ENCODE measurements around the gene ADK.

DNA sequence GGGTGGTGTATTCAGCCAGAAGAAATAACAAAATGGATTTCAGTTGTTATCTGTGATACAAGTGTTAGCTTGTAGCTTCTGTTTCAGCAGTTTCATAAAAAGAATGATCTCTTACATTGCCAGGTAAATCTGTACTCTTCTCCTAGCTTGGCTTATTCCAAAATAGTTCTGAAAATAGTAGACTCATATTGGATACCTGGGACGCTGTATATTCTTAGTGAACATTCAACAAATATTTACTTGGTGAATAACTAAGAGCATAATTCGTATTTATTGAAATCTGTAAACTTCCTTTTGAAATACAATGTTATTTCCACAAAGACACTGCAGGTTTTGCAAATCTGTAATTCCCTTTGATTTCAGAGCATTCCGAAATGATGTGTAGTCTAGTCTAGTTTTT, 249.2 kb downstream of the ADK start:
- TF ChIP-seq, protein P1, sequence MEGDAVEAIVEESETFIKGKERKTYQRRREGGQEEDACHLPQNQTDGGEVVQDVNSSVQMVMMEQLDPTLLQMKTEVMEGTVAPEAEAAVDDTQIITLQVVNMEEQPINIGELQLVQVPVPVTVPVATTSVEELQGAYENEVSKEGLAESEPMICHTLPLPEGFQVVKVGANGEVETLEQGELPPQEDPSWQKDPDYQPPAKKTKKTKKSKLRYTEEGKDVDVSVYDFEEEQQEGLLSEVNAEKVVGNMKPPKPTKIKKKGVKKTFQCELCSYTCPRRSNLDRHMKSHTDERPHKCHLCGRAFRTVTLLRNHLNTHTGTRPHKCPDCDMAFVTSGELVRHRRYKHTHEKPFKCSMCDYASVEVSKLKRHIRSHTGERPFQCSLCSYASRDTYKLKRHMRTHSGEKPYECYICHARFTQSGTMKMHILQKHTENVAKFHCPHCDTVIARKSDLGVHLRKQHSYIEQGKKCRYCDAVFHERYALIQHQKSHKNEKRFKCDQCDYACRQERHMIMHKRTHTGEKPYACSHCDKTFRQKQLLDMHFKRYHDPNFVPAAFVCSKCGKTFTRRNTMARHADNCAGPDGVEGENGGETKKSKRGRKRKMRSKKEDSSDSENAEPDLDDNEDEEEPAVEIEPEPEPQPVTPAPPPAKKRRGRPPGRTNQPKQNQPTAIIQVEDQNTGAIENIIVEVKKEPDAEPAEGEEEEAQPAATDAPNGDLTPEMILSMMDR (conservative IDR thresholded peaks at IDR 0.05; ENCODE audit: low read length), result no peak
- TF ChIP-seq EZH2phosphoT487 (IDR thresholded peaks at IDR 0.05; ENCODE audit: borderline replicate concordance, low read depth, low read length), result no peak

All from OCI-LY7 (cell line).